GM12864 (cell line): ENCODE data around the gene VPS45.
A peak's percentile ranks its signal among the peaks of the same experiment; 100 is the strongest.

Source experiments
- DNase-seq: peaks from one replicate; pipeline ENCODE4 v3.0.0-alpha.2; 2011; ENCODE audit warnings: low read depth
- H3K4me3 ChIP-seq: 2 replicates; pipeline ENCODE4 v1.5.1; 2011; ENCODE audit warnings: mild to moderate bottlenecking, low read depth, low read length, control low read depth
- CTCF ChIP-seq: IDR thresholded peaks from 2 replicates; pipeline ENCODE4 v1.5.1; 2011; ENCODE audit warnings: low read depth, mild to moderate bottlenecking, moderate library complexity, low read length, control low read depth, inconsistent platforms; ENCODE audit errors: missing control alignments

The VPS45 gene

GRCh38 chr1:150162582-150162861 is 94.9 kb downstream of the VPS45 start:
- H3K4me3 ChIP-seq: peak overlapping the region; percentile 25; the same call in 1 of the 2 replicates
- TF ChIP-seq CTCF: no peak
- no peak for DNase-seq

- peak overlapping the region; percentile 25; the same call in 1 of the 2 replicates for H3K4me3 ChIP-seq
- no peak for TF ChIP-seq CTCF
- DNase-seq: peak; percentile 83
Observed at GRCh38 chr1:150162862-150163706, 95.5 kb downstream of the VPS45 start.

- no peak overlapping the region for H3K4me3 ChIP-seq
- TF ChIP-seq CTCF: no peak
- no peak for DNase-seq
Observed at GRCh38 chr1:150164224-150164623, 96.6 kb downstream of the VPS45 start.

- TF ChIP-seq CTCF: no peak
- no peak for DNase-seq
- no peak overlapping the region; the same call in 1 of the 2 replicates for H3K4me3 ChIP-seq
Observed at GRCh38 chr1:150164779-150165178, 97.2 kb downstream of the VPS45 start.

- H3K4me3 ChIP-seq: no peak overlapping the region
- peak; percentile 83 for TF ChIP-seq CTCF
- no peak for DNase-seq
Observed at GRCh38 chr1:150165622-150166612, 98.3 kb downstream of the VPS45 start.

- DNase-seq: no peak
- H3K4me3 ChIP-seq: no peak overlapping the region
- TF ChIP-seq CTCF: peak; percentile 69
Observed at GRCh38 chr1:150168960-150169601, 101.5 kb downstream of the VPS45 start.
